DMS53 treated with DMSO at 0.1 percent for 48 hours (cell line): ENCODE data around the gene PLXDC2.
A peak's percentile ranks its signal among the peaks of the same experiment; 100 is the strongest.

Source experiments
- DNase-seq: peaks from one replicate; lab custom pipeline; 2025; ENCODE audit not compliant: unreplicated experiment; lab: John Stamatoyannopoulos, UW

PLXDC2 gene

DNA sequence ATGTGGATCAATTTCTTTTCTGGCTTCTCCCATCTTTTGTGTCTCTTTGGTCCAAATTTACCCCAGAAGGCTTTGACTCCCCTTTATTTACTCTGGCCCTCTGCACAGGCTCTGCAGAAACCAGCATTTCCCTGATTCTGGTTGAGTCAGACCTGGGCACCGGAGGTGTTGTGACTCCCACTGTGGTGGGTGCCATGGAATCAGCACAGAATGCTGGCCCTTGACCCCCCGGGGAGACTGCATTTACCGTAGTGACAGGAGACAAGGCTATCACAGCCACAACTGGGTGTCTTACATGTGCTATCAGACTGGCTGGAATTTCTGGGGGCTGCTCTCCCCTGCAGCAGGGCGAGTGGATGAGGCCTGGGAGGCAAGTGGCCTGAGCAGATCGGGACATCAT is 37.6 kb downstream of the PLXDC2 start:
- no peak for DNase-seq

DNA sequence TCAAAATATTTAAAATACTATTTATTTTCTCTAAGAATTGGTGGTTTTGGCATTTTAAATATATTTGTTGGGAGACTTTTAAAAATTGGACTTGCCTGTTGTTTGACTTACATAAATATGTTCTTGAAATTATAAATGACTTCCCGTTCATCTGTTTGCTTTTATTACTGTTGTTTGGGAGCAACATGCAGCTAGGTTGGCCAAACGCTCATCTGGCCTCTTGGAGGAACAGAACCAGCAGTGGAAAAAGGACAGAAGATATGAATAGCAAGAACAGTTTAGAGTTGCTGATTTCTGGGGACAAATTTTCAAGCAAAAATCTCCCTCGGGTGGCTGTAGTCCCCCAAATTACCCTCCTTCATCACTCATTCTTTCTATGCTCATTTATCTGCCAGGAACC is 41.6 kb downstream of the PLXDC2 start:
- no peak for DNase-seq

- DNase-seq, result no peak
These were observed 43.9 kb downstream of the PLXDC2 start for GRCh38 chr10:19860107-19860506.

DNA sequence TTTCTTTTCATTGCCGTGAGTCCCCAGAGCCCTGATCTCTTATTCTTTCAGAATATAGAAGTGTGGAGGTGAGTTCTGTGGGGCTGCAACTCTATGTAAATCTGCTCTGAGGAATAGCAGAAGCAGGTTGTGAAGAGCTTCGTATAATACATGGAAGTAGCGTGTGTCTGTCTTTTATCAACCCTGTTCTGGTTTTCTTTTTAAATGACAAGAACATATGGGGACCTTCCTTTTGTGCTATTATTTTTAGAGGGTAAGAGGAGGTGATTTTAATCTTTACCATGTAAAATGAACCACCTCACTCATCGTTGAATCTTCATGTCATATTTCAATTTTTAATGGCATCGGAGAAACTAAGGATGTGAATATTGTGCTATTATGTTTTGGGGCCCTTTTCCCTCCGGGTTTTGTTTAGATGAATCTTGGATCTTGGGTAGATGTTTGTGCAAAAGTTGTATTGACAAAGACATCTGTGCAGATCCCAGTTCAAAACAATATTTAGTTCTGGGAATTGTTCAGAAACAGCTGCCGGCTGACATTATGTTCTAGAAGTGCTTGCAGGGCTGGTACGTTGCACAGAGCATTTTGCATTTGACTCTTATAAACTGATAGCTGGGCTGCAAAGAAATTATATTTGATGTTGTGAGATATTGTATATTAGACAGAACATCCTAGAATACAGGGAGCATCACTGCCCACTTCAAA is 46.7 kb downstream of the PLXDC2 start:
- no peak for DNase-seq

GRCh38 chr10:19865676-19866075 is 49.4 kb downstream of the PLXDC2 start:
- DNase-seq, result no peak

- no peak for DNase-seq
These were observed 53.1 kb downstream of the PLXDC2 start for GRCh38 chr10:19869370-19869769.

DNA sequence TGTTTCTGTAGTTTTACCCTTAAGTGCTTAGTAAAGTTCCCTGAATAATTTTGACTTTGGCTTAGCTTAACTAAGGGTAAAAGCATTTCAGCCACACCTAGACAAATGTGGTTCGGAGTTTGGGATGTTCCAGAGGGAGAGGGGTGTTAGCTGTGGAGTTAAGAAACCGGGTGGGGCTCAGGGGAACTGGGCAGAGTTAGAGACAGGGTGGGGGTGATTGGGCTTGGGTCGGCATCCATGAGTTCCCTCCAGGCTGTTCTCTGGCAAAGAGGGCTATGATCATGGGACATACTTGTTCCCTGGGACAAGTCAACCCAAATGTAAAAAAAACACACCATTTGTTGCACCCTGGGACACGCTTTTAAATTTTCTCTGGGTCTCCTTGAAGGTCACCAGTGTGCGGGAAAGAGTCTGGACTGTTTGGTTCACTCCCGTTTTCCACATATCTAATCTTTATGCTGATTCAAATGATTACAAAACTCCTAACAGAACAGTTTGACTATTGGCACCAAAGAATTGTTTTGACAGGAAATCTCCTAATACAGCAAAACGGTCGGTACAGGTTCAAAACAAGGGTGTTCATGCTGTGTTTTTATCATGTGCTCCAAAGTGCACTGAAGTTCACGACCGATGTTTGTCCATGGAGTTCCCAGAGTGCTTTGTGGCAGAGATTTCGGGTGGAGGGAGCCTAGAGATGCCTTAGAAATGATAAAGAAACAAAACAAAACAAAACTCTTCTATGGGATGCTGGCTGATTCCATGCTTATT is 56.5 kb downstream of the PLXDC2 start:
- DNase-seq, result no peak

GRCh38 chr10:19874190-19874589 is 58.0 kb downstream of the PLXDC2 start:
- no peak for DNase-seq

- DNase-seq, result no peak
These were observed 58.6 kb downstream of the PLXDC2 start for GRCh38 chr10:19874791-19875190.

DNA sequence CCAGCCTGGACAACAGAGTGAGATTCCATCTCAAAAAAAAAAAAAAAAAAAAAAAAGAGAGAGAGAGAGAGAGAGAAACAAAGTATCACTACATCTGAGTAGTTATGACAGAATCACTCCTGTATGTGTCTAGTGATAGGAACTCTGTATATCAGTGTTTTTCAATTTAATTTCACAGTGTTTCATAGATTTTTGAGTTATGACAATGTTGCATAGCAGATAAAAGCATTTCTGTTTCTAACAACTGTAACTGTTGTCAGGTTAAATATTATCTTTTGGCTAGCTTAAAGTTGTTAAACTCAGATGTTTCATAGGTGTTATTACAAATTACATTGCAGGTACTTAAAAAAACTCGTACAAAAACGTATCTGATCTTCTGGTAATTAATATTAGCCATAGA is 60.3 kb downstream of the PLXDC2 start:
- no peak for DNase-seq

DNA sequence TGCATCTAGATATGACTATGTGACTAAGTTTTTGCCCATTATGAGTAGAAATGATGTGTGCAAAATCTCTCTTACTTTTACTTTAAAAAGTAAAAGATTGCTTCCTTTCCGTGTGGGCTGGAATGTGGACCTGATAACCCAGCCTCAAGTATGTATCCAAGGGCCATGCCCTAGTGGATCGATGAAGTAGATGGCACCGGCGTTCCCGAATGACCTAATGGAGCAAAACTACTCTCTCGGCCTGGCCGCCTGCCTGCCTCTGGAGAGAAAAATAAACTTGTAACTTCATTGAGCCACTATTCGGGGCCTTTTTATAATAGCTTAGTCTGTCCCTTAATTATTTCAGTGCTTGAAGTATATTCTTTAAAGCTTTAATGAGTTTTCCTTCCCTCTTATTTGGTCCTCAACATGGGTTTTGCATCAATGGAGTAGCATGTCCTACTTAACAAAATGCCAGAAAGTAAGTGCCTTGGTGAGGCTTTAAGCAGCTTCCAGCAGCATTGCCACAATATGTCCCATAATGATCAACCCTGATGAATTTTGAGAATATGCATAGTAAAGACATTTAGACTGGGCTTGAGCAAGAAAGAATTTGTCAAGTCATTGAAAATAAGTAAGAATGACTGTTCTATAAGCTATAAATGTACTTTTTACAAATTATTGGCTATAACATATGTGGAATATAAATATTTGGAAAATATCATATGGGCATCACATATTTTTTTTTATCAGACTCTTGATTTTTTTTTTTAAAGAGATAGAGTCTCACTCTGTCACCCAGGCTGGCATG is 61.4 kb downstream of the PLXDC2 start:
- DNase-seq, result no peak

GRCh38 chr10:19882621-19883020 is 66.4 kb downstream of the PLXDC2 start:
- no peak for DNase-seq

- DNase-seq, result no peak
These were observed 71.9 kb downstream of the PLXDC2 start for GRCh38 chr10:19888061-19888660.

- no peak for DNase-seq
These were observed 73.0 kb downstream of the PLXDC2 start for GRCh38 chr10:19889256-19889655.

DNA sequence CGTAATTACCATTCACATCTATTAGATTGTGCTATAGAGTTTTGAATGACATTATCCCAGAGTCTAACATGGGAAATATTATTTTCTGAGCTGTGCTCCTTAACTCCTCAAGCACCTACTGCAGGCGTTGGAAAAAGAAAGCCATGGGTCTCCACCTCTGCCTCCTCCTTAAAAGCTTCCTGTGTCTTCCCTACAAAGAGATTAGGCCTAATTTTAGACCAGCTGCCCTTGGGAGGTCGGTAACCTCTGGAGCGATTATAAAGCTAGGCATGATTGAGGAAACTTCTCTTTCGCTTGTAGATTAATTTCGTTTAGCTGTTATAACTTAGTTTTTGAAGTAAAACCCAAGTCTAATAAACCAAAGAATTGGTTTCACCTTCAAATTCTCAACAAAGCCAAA is 75.2 kb downstream of the PLXDC2 start:
- DNase-seq, result no peak

DNA sequence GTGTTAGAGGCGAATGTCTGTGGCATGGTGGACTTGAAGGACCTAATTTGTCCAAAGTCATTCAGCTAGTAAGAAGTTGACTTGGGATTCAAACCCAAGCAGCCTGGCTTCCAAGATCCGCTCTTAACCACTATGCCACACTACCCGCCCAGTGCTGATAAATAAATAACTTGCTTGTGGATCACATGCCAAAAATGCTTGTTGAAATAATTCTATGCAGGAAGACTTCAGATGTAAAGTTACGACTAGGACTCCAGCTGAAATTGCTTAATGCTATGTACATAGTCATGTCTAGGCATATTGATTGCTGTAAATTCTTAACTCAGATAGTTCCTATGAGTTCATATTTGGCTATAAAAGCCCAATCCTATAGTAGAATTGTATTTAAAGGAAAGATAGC is 76.0 kb downstream of the PLXDC2 start:
- no peak for DNase-seq

DNA sequence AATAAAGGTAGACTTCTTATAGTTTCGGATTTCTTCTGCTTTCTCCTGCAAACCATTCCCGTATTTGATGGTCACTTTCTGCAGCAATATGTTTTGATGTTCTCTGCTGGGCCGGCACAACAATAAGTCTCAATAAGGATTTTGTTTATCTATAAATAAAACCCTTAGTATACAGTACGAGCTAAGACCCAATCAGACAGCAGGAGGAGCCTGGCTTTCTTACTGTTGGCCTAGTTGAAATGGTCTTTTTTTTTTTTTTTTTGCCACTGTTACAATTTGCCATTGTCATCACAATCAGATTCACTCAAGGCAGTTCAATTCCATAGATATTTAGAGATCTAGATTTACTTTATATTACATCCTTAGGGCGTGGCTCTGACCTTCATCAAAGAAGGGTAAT is 76.4 kb downstream of the PLXDC2 start:
- DNase-seq, result no peak

DNA sequence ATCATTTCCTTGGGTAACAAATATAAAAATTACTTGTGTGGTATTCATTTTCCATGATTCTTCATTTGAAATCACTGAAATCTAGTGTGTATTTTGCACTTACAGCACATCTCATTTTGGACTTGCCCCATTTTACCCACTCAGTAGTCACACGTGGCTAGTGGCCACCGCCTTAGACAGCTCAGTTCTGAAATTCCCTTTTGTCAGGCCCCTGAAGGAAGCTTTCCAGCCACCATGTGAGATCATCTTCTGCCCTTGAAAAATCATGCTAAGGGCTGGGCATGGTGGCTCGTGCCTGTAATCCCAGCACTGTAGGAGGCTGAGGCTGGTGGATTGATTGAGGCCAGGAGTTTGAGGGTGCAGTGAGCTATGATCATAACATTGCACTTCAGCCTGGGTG is 79.3 kb downstream of the PLXDC2 start:
- DNase-seq, result no peak

GRCh38 chr10:19902456-19902855 is 86.2 kb downstream of the PLXDC2 start:
- no peak for DNase-seq

GRCh38 chr10:19904202-19904661 is 88.0 kb downstream of the PLXDC2 start:
- peak; percentile 25 for DNase-seq

GRCh38 chr10:19906108-19906791 is 90.0 kb downstream of the PLXDC2 start:
- no peak for DNase-seq
